Osteocyte (in vitro differentiated cells): ENCODE data around the gene RXRA. TPM values are rescaled to one million over a fixed set of nuclear protein-coding genes. Genes with fewer than 3 reads are reported as not detected.

Experiments used
- DNase-seq: peaks from one replicate; pipeline ENCODE4 v3.0.0; 2021; ENCODE audit warnings: mixed read lengths; ENCODE audit not compliant: unreplicated experiment; ENCODE audit errors: extremely low spot score
- H3K27ac Mint-ChIP-seq: one replicate; pipeline ENCODE4 v1.8.0; 2021; ENCODE audit warnings: mild to moderate bottlenecking, mixed read lengths; ENCODE audit not compliant: unreplicated experiment
- H3K27me3 Mint-ChIP-seq: one replicate; pipeline ENCODE4 v1.8.0; 2021; ENCODE audit warnings: mixed read lengths; ENCODE audit not compliant: unreplicated experiment
- H3K36me3 Mint-ChIP-seq: one replicate; pipeline ENCODE4 v1.8.0; 2021; ENCODE audit warnings: mixed read lengths; ENCODE audit not compliant: unreplicated experiment
- H3K4me1 Mint-ChIP-seq: one replicate; pipeline ENCODE4 v1.8.0; 2021; ENCODE audit warnings: mixed read lengths; ENCODE audit not compliant: unreplicated experiment
- H3K4me3 Mint-ChIP-seq: one replicate; pipeline ENCODE4 v1.8.0; 2021; ENCODE audit warnings: mild to moderate bottlenecking, moderate library complexity, mixed read lengths; ENCODE audit not compliant: unreplicated experiment
- H3K9me3 Mint-ChIP-seq: one replicate; pipeline ENCODE4 v1.8.0; 2021; ENCODE audit warnings: mixed read lengths; ENCODE audit not compliant: unreplicated experiment
- total RNA-seq: library from RNA; stranded (reverse); gene quantifications from 2 replicates; pipeline ENCODE4 v1.2.1, GENCODE V29; 2021
- TF ChIP-seq, protein P1 (sequence below): fragments of 200-600 bp; sonication (generic); IDR thresholded peaks from 2 replicates; pipeline ENCODE4 v1.5.0; 2021; ENCODE audit warnings: antibody characterized with exemption, mild to moderate bottlenecking, moderate library complexity

Gene RXRA
- total RNA-seq, 1 donor from 2014 or later: 82.2 TPM

DNA sequence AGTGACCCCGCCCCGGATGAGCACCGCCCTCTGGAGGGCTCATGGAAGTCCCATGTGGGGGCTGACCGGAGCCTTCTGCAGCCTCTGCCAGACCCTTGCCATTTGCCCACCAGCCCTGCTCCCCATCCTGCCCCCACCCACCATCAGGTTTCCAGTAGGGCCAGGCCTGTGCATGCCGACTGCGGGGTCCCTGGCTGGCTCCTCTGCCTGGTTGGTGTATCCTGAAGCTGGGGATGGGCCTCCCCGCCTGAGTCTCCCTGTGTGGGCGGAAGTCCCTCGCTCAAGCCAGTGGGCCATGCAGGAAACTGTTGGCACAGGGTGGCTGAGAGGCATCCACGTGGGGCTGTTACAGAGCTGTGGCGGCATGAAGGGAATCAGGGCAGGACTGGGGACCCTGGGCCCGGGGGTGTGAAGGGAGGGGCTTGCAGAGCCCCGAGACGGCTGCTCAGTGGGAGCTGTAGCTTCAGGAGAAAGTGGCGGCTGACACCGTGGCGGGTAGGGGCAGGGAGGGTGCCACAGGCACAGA is 88.7 kb downstream of the RXRA start:
- no peaks in the 10 kb centered on the region for H3K9me3 Mint-ChIP-seq
- H3K36me3 Mint-ChIP-seq: peaks cover 2% of the 10 kb centered on the region
- TF ChIP-seq, protein P1, sequence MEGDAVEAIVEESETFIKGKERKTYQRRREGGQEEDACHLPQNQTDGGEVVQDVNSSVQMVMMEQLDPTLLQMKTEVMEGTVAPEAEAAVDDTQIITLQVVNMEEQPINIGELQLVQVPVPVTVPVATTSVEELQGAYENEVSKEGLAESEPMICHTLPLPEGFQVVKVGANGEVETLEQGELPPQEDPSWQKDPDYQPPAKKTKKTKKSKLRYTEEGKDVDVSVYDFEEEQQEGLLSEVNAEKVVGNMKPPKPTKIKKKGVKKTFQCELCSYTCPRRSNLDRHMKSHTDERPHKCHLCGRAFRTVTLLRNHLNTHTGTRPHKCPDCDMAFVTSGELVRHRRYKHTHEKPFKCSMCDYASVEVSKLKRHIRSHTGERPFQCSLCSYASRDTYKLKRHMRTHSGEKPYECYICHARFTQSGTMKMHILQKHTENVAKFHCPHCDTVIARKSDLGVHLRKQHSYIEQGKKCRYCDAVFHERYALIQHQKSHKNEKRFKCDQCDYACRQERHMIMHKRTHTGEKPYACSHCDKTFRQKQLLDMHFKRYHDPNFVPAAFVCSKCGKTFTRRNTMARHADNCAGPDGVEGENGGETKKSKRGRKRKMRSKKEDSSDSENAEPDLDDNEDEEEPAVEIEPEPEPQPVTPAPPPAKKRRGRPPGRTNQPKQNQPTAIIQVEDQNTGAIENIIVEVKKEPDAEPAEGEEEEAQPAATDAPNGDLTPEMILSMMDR: no peak
- H3K4me3 Mint-ChIP-seq: no peak overlapping the region
- no peak for DNase-seq
- H3K4me1 Mint-ChIP-seq: peaks cover 43% of the 10 kb centered on the region
- peak overlapping the region; percentile 72 for H3K27ac Mint-ChIP-seq
- H3K27me3 Mint-ChIP-seq: no peaks in the 10 kb centered on the region

DNA sequence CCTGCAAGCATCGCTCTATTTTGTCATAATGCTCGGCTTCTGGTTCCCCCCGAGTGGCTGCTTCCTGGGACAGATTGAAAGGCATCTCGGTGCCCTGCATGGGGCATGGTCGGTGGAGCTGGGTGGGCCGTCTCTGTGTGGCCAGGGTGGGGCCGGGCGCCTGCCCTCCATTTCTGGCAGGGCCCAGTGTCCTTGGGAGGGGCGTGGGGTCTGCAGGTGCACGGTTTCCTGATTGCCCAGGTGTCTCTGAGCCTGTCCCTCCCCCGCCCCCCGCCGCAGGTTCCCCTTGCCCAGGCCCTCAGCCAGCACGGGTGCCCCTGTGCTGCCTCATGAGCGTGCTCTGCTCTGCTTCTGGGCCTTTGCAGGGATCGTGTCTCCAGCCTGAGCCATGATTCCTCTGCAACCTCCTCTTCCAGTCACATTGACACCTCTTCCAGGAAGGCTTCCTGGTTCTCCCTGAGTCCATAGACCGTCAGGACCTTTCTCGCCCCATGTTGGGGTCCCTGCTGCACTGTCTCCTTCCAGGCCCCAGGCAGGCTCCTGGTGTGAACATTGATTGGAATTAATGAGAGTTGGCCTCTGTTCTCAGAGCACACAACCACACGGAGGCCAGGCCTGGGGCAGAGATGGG is 90.2 kb downstream of the RXRA start:
- Mint-ChIP-seq H3K27me3 (no peaks in the 10 kb centered on the region), H3K9me3 (no peaks in the 10 kb centered on the region), H3K4me1 (peaks cover 30% of the 10 kb centered on the region), H3K36me3 (peaks cover 8% of the 10 kb centered on the region), H3K4me3 (no peak overlapping the region), H3K27ac (no peak overlapping the region)
- TF ChIP-seq, protein P1: no peak
- DNase-seq: no peak

DNA sequence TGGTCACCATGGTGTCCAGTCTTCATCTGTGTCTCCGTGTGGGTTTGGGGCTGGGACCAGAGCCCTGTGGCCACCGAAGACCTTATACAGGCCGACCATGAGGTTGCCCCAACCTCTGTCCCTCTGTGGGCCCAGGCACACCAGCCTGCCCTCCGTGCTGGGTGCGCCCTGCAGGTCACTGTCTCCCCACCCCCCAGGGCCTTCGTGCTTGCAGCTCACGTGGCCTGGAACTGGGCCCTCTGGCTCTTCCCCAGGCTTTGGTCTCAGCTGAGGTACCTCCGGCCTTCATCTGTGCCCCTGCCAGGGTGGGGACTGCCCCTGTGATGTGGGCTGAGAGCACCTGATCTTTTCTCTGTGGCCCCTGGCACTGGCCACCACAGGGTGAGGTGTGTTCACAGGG is 92.1 kb downstream of the RXRA start:
- Mint-ChIP-seq H3K27ac (no peak overlapping the region), H3K36me3 (peaks cover 10% of the 10 kb centered on the region), H3K4me1 (peaks cover 15% of the 10 kb centered on the region), H3K9me3 (no peaks in the 10 kb centered on the region), H3K4me3 (no peak overlapping the region), H3K27me3 (no peaks in the 10 kb centered on the region)
- DNase-seq: no peak
- TF ChIP-seq, protein P1: no peak

DNA sequence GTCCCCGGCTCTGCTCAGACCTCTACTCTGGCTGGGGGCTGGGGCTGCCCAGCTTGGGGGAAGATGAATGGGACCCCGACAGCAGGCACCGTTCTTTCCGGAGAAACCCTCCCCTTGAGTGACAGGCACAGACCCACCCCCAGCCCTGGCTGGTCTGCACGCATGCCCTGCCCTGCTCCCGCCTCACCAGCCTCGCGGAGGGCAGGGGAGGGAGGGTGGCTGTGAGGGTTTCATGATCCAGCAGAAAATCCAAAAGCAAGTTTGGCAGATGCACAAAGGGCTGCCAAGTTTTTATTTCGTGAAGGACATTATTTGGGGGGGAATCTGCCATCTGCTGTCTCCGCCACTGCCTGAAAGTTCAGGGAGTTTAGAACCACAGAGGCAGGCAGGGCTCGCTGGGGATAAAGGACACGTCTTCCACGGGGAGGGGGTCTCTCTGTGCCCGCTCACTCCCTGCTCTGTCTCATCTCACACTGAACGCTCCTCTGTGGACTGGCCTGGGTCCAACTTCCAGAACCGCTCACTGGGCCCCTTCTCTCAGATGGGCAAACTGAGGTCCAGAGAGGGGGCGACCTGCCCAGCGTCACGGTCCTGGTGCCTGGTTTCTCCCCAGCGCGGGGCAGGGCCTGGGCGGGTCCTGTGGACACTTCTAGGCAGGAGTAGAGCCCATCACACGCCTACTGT is 92.9 kb downstream of the RXRA start:
- peaks cover 10% of the 10 kb centered on the region for H3K36me3 Mint-ChIP-seq
- no peak overlapping the region for H3K4me3 Mint-ChIP-seq
- TF ChIP-seq, protein P1: no peak
- no peak for DNase-seq
- H3K27ac Mint-ChIP-seq: no peak overlapping the region
- no peaks in the 10 kb centered on the region for H3K9me3 Mint-ChIP-seq
- H3K27me3 Mint-ChIP-seq: no peaks in the 10 kb centered on the region
- H3K4me1 Mint-ChIP-seq: peaks cover 7% of the 10 kb centered on the region

DNA sequence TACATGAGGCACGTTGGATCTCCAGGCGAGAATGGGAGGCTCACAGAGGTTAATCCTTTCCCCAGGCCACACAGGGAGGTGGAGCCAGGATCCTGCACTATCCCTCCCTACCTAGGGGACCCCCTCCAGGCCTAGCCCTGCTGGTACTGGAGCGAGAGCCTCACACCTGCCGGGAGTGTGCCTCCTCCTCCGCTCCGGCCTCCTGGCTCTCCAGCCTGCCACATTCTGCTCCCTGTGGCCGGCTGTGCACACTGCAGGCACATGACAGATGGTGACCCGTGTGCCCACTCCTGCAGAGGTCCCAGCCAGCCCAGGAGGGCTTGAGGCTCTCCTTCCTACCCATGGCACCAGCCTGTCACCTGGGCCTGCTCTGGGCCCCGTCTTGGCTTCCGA is 93.4 kb downstream of the RXRA start:
- no peak overlapping the region for H3K27ac Mint-ChIP-seq
- H3K27me3 Mint-ChIP-seq: no peaks in the 10 kb centered on the region
- H3K36me3 Mint-ChIP-seq: peaks cover 10% of the 10 kb centered on the region
- peaks cover 3% of the 10 kb centered on the region for H3K4me1 Mint-ChIP-seq
- no peaks in the 10 kb centered on the region for H3K9me3 Mint-ChIP-seq
- TF ChIP-seq, protein P1: peak; percentile 36
- DNase-seq: no peak
- no peak overlapping the region for H3K4me3 Mint-ChIP-seq
